GM12865 (cell line): ENCODE results near the gene FNDC10.

Experiments used
- DNase-seq: peaks from one replicate; pipeline ENCODE4 v3.0.0; 2010; ENCODE audit warnings: low read depth
- H3K4me3 ChIP-seq: 2 replicates; pipeline ENCODE4 v1.5.1; 2011; ENCODE audit warnings: mild to moderate bottlenecking, low read depth, low read length, control low read depth
- TF ChIP-seq, protein P1 (sequence below): IDR thresholded peaks from 2 replicates; pipeline ENCODE4 v1.5.1; 2011; ENCODE audit warnings: low read length, control low read depth, low read depth, inconsistent platforms; ENCODE audit not compliant: insufficient read depth; ENCODE audit errors: missing control alignments

The FNDC10 gene

DNA sequence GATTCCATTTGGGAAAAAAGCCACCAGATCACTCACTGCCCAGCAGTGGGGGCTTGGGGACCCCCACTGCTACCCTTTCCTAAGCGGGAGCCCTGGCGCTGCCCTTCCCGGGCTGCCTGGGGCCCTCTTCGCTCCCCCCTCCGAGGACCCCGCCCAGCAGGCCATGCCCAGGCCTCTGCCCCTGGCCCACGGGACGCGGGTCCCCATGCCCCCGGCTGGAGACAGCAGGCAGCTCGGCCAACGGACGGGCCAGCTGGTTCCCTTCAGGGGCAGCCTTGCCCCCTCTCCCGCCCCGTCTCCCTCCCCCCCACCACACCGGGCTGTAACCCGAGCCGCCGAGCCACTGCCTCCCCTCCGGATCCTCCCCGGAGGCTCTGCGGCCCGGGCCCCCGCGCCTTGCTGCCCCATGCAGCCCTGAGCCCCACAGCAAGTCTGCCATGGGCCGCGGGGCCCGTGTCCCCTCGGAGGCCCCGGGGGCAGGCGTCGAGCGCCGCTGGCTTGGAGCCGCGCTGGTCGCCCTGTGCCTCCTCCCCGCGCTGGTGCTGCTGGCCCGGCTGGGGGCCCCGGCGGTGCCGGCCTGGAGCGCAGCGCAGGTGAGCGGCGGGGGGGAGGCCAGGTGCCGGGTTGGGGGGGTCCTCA is 32.0 kb upstream of the FNDC10 start, which contains the start of gene MMP23B:
Gene MMP23B, plus strand, starts transcription at position 392 of the 639 bp plus-strand sequence. Its CDS starts 46 bp downstream, at position 438.
- TF ChIP-seq, protein P1, sequence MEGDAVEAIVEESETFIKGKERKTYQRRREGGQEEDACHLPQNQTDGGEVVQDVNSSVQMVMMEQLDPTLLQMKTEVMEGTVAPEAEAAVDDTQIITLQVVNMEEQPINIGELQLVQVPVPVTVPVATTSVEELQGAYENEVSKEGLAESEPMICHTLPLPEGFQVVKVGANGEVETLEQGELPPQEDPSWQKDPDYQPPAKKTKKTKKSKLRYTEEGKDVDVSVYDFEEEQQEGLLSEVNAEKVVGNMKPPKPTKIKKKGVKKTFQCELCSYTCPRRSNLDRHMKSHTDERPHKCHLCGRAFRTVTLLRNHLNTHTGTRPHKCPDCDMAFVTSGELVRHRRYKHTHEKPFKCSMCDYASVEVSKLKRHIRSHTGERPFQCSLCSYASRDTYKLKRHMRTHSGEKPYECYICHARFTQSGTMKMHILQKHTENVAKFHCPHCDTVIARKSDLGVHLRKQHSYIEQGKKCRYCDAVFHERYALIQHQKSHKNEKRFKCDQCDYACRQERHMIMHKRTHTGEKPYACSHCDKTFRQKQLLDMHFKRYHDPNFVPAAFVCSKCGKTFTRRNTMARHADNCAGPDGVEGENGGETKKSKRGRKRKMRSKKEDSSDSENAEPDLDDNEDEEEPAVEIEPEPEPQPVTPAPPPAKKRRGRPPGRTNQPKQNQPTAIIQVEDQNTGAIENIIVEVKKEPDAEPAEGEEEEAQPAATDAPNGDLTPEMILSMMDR, result no peak
- DNase-seq, result peak; percentile 1
- H3K4me3 ChIP-seq, result no peak within 1 kb of the TSS

DNA sequence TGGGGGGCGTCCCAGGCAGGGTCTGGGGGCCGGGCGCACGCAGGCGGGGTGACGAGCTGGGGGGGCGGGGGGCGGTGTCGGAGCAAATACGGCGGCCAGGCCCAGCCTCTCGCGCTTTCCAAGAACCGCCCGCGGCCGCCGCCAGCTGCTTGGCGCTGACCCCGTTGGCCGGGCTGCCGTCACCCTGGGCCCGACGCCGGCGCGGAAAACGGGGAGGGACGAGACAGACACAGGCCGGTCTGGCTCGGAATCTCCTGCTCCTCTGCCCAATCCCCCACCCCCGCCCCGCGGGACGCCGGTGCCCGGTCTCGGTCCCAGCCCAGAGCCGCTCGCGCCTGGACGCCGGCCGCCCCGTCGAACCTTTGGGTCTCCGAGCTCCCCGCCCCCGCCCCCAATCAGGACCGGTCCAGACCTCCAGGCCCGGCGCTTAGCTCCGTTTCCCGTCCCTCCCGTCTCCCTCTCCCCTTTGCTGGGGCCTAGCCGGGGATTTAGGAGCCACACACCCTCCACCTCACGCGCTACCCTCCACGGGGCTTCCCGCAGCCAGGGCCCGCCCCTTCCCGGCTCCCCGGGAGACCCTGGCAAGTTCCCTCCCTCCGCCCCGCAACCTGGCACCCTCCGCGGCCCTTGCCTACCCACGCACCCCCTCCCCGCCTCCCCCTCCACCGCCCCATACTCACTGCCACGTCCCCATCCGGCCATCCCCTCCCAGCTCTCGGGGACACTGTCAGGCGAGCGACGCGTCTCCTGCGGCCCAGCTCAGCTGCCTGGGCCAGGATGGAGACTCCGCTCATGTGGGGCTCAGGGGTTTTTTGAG is 31.2 kb upstream of the FNDC10 start:
- DNase-seq, result peak; percentile 5
- TF ChIP-seq, protein P1, result no peak
- peak overlapping the region; percentile 44; the same call in 1 of the 2 replicates for H3K4me3 ChIP-seq

DNA sequence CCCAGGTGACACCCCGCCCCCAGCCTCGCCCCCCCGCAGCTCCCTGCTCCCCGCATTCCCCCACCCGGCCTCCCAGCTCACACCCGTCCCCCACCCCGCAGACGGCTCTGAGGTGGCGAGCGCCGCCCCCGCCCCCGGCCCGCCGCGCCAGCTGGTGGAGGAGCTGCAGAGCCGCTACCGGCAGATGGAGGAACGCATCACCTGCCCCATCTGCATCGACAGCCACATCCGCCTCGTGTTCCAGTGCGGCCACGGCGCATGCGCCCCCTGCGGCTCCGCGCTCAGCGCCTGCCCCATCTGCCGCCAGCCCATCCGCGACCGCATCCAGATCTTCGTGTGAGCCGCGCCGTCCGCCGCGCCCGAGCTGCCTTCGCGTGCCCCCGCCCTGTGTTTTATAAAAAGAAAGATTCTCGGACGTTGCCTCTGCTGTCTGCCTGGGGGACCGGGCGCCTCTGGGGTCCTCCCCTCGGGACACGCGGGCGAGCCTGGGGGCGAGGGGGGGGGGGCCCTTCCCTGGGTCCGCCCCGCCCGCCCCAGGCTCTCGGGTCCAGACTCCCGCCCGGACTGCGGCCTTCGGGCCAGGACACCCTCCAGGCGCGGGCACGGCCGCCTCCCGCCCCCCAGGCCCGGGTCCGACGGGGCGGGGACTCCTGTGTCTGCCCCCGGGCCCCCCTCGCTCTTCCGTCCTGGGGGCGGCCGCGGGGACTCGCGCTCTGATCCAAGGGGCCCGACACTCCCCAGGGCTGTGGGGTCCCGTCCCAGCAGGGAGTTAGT is 30.4 kb upstream of the FNDC10 start:
- peak; percentile 96 for DNase-seq
- TF ChIP-seq, protein P1, result peak; percentile 7
- peak overlapping the region; percentile 44 for H3K4me3 ChIP-seq

DNA sequence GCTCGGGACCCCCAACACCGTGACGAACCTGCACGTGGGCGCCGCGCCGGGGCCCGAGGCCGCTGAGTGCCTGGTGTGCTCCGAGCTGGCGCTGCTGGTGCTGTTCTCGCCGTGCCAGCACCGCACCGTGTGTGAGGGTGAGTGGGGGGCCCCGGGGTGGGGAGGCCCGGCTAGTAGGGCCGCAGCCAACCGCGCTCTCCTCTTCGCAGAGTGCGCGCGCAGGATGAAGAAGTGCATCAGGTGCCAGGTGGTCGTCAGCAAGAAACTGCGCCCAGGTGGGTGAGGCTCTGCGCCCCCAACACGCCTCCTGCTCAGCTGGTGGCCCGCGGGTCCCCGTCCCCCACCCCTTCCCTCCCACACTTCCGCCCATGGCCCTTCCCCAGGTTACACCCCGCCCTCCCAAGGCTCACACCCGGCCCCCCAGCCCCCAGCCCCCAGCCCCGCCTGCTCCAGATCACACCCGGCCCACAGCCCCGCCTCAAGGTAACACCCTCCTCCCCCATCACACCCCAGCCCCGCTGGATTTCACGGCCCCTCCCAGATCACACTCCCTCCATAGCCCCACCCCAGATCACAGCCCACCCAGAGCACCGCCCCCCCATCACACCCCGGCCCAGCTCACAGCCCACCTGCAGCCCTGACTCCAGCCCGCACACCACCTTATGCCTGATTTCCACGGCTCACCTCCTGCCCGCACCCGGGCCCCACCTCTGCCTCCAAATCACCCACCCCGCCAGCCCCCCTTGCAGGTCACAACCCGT is 29.7 kb upstream of the FNDC10 start:
- peak overlapping the region; percentile 45 for H3K4me3 ChIP-seq
- TF ChIP-seq, protein P1, result no peak
- DNase-seq, result peak; percentile 44

DNA sequence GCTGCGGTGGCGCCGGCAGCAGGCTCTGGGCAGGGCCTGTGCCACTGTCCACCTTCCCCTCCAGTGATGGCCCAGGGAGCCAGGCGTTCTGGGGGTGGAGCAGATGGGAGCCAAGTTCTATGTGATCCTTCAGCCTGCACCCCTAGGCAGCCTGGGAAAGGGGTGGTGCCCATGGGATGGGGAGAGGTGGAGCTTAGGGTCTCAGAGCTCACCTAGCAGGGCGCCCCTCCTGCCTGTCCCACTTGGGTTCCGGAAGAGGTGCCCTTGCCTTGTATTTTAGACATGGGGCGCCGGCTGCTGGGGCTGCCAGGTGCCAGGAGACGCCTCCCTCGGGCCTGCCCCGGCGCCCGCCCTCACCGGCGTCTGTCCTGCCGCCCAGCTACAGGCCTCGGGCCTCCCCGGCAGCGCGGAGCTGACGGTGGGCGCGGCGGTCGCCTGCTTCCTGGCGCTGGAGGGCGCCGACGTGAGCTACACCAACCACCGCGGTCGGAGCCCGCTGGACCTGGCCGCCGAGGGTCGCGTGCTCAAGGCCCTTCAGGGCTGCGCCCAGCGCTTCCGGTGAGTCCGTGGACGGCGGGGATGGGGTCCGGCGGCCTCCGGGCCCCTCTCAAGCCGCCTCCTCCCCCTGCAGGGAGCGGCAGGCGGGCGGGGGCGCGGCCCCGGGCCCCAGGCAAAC is 29.0 kb upstream of the FNDC10 start:
- TF ChIP-seq, protein P1, result no peak
- peak; percentile 40 for DNase-seq
- peak overlapping the region; percentile 45 for H3K4me3 ChIP-seq
